Neuronal stem cell (in vitro differentiated cells): ENCODE results near the gene CFAP61.

Experiments used
- DNase-seq: peaks from one replicate; pipeline ENCODE4 v3.0.0-alpha.2; 2013; ENCODE audit warnings: low spot score
- H2AFZ ChIP-seq: one replicate; pipeline ENCODE4 v1.6.1; 2013; ENCODE audit warnings: mild to moderate bottlenecking, low read length, inconsistent platforms
- H2AK5ac ChIP-seq: 2 replicates; pipeline ENCODE4 v1.6.1; 2013; ENCODE audit warnings: low read depth, mild to moderate bottlenecking, inconsistent platforms, low read length, moderate library complexity, mixed read lengths
- H2BK120ac ChIP-seq: 2 replicates; pipeline ENCODE4 v1.6.1; 2013; ENCODE audit warnings: low read depth, mild to moderate bottlenecking, inconsistent platforms, low read length, moderate library complexity, mixed read lengths
- H2BK12ac ChIP-seq: one replicate; pipeline ENCODE4 v1.6.1; 2013; ENCODE audit warnings: low read length, inconsistent platforms
- H2BK15ac ChIP-seq: 2 replicates; pipeline ENCODE4 v1.6.1; 2013; ENCODE audit warnings: mild to moderate bottlenecking, low read length, inconsistent platforms, mixed read lengths
- H2BK5ac ChIP-seq: one replicate; pipeline ENCODE4 v1.6.1; 2013; ENCODE audit warnings: inconsistent platforms, mild to moderate bottlenecking, low read length, moderate library complexity
- H3K14ac ChIP-seq: one replicate; pipeline ENCODE4 v1.6.1; 2013; ENCODE audit warnings: low read length, inconsistent platforms
- H3K18ac ChIP-seq: 2 replicates; pipeline ENCODE4 v1.6.1; 2013; ENCODE audit warnings: low read length, inconsistent platforms
- H3K23ac ChIP-seq: 2 replicates; pipeline ENCODE4 v1.6.1; 2013; ENCODE audit warnings: low read depth, mild to moderate bottlenecking, mixed read lengths, low read length, inconsistent platforms; ENCODE audit not compliant: poor library complexity
- H3K27ac ChIP-seq: replicated peaks from 3 replicates; pipeline ENCODE4 v1.5.1; 2013; ENCODE audit warnings: low read length, inconsistent platforms
- H3K27me3 ChIP-seq, 3 experiments: 2 replicates each; pipeline ENCODE4 v1.6.1; 2013; ENCODE audit warnings: low read length in 3 of 3, mild to moderate bottlenecking in 2 of 3, inconsistent platforms in 1 of 3, low read depth in 1 of 3, mixed read lengths in 1 of 3, moderate library complexity in 1 of 3; ENCODE audit not compliant: control insufficient read depth in 3 of 3, insufficient read depth in 3 of 3
- H3K36me3 ChIP-seq, 2 donors: replicated peaks in 1 of 2; 2 replicates each; pipeline ENCODE4 v1.6.1; 2013; ENCODE audit warnings: low read length in 2 of 2; ENCODE audit not compliant: control insufficient read depth in 2 of 2, insufficient read depth in 2 of 2
- H3K4ac ChIP-seq: 2 replicates; pipeline ENCODE4 v1.6.1; 2013; ENCODE audit warnings: inconsistent platforms, mild to moderate bottlenecking, low read length, moderate library complexity
- H3K4me1 ChIP-seq, 2 donors: 1 replicate in 1 of 2; 2 replicates in 1 of 2; pipeline ENCODE4 v1.6.1; 2013; ENCODE audit warnings: low read length in 2 of 2, low read depth in 1 of 2; ENCODE audit not compliant: control insufficient read depth in 2 of 2, insufficient read depth in 1 of 2
- H3K4me2 ChIP-seq: one replicate; pipeline ENCODE4 v1.6.1; 2013; ENCODE audit warnings: mild to moderate bottlenecking, low read length, inconsistent platforms; ENCODE audit not compliant: insufficient read depth, poor library complexity, severe bottlenecking
- H3K4me3 ChIP-seq, 2 donors: 2 replicates each; pipeline ENCODE4 v1.5.1; 2013; ENCODE audit warnings: low read length in 2 of 2, mild to moderate bottlenecking in 2 of 2, inconsistent platforms in 1 of 2, moderate library complexity in 1 of 2
- H3K79me1 ChIP-seq: one replicate; pipeline ENCODE4 v1.6.1; 2013; ENCODE audit warnings: low read depth, mild to moderate bottlenecking, inconsistent platforms, low read length, moderate library complexity
- H3K9ac ChIP-seq: one replicate; pipeline ENCODE4 v1.6.1; 2013; ENCODE audit warnings: mild to moderate bottlenecking, low read depth, low read length, inconsistent platforms; ENCODE audit not compliant: poor library complexity
- H3K9me3 ChIP-seq, 2 donors: replicated peaks in 1 of 2; 2 replicates each; pipeline versions ENCODE3 to v1.6.1; 2013; ENCODE audit warnings: low read length in 2 of 2, mild to moderate bottlenecking in 2 of 2, inconsistent platforms in 1 of 2, low read depth in 1 of 2, mixed read lengths in 1 of 2, moderate library complexity in 1 of 2; ENCODE audit not compliant: control insufficient read depth in 2 of 2, insufficient read depth in 1 of 2
- H4K8ac ChIP-seq: one replicate; pipeline ENCODE4 v1.6.1; 2013; ENCODE audit warnings: low read depth, mild to moderate bottlenecking, inconsistent platforms, low read length, moderate library complexity
- H4K91ac ChIP-seq: one replicate; pipeline ENCODE4 v1.6.1; 2013; ENCODE audit warnings: low read length, low read depth, mild to moderate bottlenecking, inconsistent platforms; ENCODE audit not compliant: poor library complexity
- WGBS, 2 donors: extraction: QIAGEN DNeasy Blood & Tissue Kit; methylation state at CpG; one replicate each; pipeline ENCODE4 v1.1.7; 2013; ENCODE audit warnings: missing lambda C conversion rate in 2 of 2, mixed read lengths in 1 of 2; ENCODE audit not compliant: insufficient read length in 2 of 2, insufficient replicate concordance in 1 of 2; ENCODE audit errors: extremely low coverage in 2 of 2; 5-methylcytosine and 5-hydroxymethylcytosine counted together

Gene CFAP61

DNA sequence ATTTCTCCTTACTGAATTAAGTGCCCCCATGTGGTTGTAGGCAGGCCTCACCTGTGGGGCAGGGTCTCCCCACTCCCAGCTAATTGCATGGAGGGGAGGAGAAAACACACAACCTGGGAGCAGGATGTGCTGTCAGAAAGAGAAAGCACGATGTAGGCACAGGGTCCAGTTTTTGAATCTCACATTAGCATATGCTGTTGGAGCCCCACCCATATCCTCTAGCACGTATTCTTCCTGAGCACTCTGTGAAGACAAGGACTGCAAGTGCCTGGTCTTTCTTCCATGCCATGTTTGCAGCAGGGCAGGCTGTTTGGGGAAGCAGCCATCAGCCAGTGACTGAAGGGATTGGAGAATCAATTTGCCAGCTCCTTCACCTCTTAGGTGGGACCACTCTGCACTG lies 108.2 kb downstream of the CFAP61 start:
- Histone ChIP-seq H3K4ac (no peak overlapping the region), H3K18ac (no peak overlapping the region), H3K27me3 (peaks cover 0 to 8% (median 0%) of the 10 kb centered on the region in 3 experiments), H3K14ac (peak overlapping the region; percentile 92), H2BK12ac (no peak overlapping the region), H3K4me3 (no peak overlapping the region), H3K36me3 (no peaks in the 10 kb centered on the region), H2BK120ac (no peak overlapping the region), H2AFZ (no peak overlapping the region), H3K4me2 (no peak overlapping the region), H2BK5ac (no peak overlapping the region), H2BK15ac (no peak overlapping the region), H4K91ac (no peak overlapping the region), H3K4me1 (peaks cover 0 to 2% of the 10 kb centered on the region in 2 donors), H3K23ac (no peak overlapping the region), H3K9ac (no peak overlapping the region), H4K8ac (no peak overlapping the region), H3K27ac (no peak overlapping the region), H3K79me1 (no peaks in the 10 kb centered on the region), H3K9me3 (no peaks in the 10 kb centered on the region), H2AK5ac (no peak overlapping the region)
- DNase-seq: no peak
- WGBS, 2 donors: no CpG with 5 or more reads among the region's 2 CpGs

DNA sequence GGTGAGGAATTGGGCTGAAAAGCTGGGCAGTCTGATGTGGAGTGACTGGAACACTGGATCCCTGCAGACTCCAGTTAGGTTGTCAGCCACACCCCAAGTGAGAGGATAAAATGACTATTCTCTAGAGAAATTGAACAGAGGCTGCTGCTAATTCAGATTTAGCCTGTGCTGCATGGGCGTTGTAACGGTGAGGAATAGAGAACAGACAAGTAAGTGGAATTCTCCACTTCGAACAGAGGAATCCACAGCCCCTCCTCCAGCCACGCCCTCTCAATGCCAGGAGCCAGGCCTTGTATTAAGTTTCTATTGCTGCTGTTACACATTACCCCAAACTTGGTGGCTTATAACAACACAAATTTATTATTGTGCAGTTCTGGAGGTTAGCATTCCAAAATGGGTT lies 109.3 kb downstream of the CFAP61 start:
- DNase-seq: no peak
- H2BK12ac ChIP-seq: no peak overlapping the region
- no peak overlapping the region for H3K4me2 ChIP-seq
- no peak overlapping the region for H2AFZ ChIP-seq
- no peak overlapping the region for H3K18ac ChIP-seq
- H2BK15ac ChIP-seq: no peak overlapping the region
- H3K27me3 ChIP-seq: peaks cover 0 to 8% (median 0%) of the 10 kb centered on the region in 3 experiments
- no peak overlapping the region for H4K91ac ChIP-seq
- no peak overlapping the region for H3K4ac ChIP-seq
- no peak overlapping the region for H2BK5ac ChIP-seq
- no peak overlapping the region for H3K27ac ChIP-seq
- H3K14ac ChIP-seq: no peak overlapping the region
- H3K4me1 ChIP-seq: peaks cover 0 to 2% of the 10 kb centered on the region in 2 donors
- H3K9ac ChIP-seq: no peak overlapping the region
- H4K8ac ChIP-seq: no peak overlapping the region
- no peak overlapping the region for H2BK120ac ChIP-seq
- no peak overlapping the region for H3K4me3 ChIP-seq
- no peaks in the 10 kb centered on the region for H3K36me3 ChIP-seq
- H2AK5ac ChIP-seq: no peak overlapping the region
- no CpG with 5 or more reads among the region's 4 CpGs for WGBS, 2 donors
- no peaks in the 10 kb centered on the region for H3K9me3 ChIP-seq
- no peaks in the 10 kb centered on the region for H3K79me1 ChIP-seq
- no peak overlapping the region for H3K23ac ChIP-seq

- no CpG with 5 or more reads among the region's 3 CpGs for WGBS, 2 donors
Measured at GRCh38 chr20:20167698-20168097, 115.4 kb downstream of the CFAP61 start.

GRCh38 chr20:20173254-20173653 lies 120.9 kb downstream of the CFAP61 start:
- Histone ChIP-seq H3K9ac (no peak overlapping the region), H3K14ac (no peak overlapping the region), H3K9me3 (peaks cover 0 to 2% of the 10 kb centered on the region in 2 donors), H3K4me3 (no peak overlapping the region), H2BK120ac (no peak overlapping the region), H4K91ac (no peak overlapping the region), H3K4ac (no peak overlapping the region), H3K36me3 (no peaks in the 10 kb centered on the region), H3K23ac (no peak overlapping the region), H3K27ac (no peak overlapping the region), H3K27me3 (peaks cover 0 to 2% (median 0%) of the 10 kb centered on the region in 3 experiments), H3K4me1 (no peaks in the 10 kb centered on the region), H3K79me1 (no peaks in the 10 kb centered on the region), H3K4me2 (no peak overlapping the region), H3K18ac (no peak overlapping the region), H2AK5ac (no peak overlapping the region), H4K8ac (no peak overlapping the region), H2AFZ (no peak overlapping the region), H2BK15ac (no peak overlapping the region), H2BK5ac (no peak overlapping the region), H2BK12ac (no peak overlapping the region)
- no CpG with 5 or more reads among the region's 1 CpG for WGBS, 2 donors
- no peak for DNase-seq

More at GRCh38 chr20:20167698-20168097, 115.4 kb downstream of the CFAP61 start:
- no peak overlapping the region for H2AK5ac ChIP-seq
- H3K4me3 ChIP-seq: no peak overlapping the region
- H3K9ac ChIP-seq: no peak overlapping the region
- no peaks in the 10 kb centered on the region for H3K4me1 ChIP-seq
- no peak overlapping the region for H3K18ac ChIP-seq
- H4K8ac ChIP-seq: no peak overlapping the region
- H2BK5ac ChIP-seq: no peak overlapping the region
- peaks cover 0 to 2% of the 10 kb centered on the region in 2 donors for H3K9me3 ChIP-seq
- no peaks in the 10 kb centered on the region for H3K79me1 ChIP-seq
- no peak overlapping the region for H2BK12ac ChIP-seq
- no peaks in the 10 kb centered on the region for H3K36me3 ChIP-seq
- H3K27me3 ChIP-seq: no peaks in the 10 kb centered on the region
- no peak overlapping the region for H2BK15ac ChIP-seq
- H2BK120ac ChIP-seq: no peak overlapping the region
- no peak overlapping the region for H3K14ac ChIP-seq
- no peak overlapping the region for H2AFZ ChIP-seq
- no peak overlapping the region for H3K4me2 ChIP-seq
- no peak overlapping the region for H3K4ac ChIP-seq
- H3K23ac ChIP-seq: no peak overlapping the region
- no peak for DNase-seq
- H4K91ac ChIP-seq: no peak overlapping the region
- no peak overlapping the region for H3K27ac ChIP-seq
